ENCODE results near the gene FMN1.

The FMN1 gene

DNA sequence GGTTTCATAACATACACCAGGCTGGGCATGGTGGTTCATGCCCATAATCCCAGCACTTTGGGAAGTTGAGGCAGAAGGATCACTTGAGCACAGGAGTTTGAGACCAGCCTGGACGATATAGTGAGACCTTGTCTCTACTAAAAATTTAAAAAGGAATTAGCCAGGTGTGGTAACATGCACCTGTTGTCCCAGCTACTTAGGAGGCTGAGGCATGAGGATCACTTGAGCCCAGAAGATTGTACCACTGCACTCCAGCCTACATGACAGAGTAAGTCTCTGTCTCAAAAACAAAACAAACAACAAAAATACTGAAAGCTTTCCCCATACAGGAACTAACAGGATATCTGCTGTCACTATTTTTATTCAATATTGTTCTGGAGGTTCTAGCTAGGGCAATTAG, 455.8 kb downstream of the FMN1 start:
- DNase-seq: no peak

DNA sequence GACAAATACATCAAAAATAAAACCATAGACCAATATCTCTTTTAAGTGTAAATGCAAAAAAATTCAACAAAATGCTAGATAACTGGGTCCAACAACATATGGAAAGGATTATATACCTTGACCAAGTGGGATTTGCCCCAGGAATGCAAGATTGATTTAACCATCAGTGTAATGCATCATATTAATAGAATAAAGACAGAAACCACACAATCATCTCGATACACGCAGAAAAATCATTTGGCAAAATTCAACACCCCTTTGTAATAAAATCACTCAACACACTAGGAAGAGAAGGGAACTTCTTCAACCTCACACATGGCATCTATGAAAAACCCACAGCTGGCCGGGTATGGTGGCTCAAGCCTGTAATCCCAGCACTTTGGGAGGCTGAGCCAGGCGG, 457.2 kb downstream of the FMN1 start:
- no peak for DNase-seq

DNA sequence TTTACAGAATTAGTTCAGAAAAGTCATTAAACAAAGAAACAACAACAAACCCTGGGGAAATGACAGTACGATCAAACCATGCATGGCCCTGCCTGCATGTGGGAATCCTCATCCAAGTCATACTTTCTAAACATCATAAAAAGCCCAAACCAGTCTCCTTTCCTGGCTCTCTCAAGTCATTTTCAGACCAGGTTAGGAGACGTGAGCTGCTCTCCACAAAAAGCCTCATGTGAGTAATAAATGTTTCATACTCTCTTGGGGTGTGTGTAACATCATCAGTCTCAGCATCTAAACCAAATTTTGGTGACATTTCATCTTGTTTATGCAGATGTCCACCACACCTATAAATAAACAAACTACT, 457.8 kb downstream of the FMN1 start:
- no peak for DNase-seq

DNA sequence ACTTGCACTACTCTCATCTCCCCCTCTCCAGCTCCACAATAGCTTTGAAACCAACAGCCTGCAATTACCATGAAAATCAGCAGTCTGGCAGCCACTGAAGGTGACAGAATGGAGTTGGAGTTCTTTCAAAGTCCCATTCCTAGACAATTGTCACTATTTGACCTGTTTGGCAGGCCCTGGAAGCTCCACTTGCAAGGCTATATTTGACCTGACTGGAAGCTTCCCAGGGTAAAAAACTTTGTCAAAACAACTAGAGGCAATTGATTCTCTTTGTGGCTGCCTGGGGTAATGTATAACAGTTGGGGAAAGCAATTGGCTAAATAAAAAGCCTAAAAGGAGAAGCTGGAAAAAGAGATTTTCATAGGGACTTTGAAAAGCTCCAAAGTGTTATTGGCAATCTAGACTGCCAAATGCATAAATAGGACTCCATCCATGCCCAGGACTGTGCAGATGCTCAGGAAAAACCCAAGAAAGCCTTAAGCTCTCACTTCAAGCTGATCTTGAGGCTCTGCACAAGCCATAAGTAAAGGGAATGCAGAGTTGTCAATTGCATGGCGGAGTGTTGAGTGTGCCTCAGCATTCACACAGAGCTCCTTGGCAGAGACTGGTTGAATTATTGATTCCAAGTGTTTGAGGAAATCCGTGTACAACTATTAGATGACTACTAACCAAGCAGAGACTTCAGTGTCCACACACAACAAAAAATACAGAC, 458.4 kb downstream of the FMN1 start:
- no peak for DNase-seq

DNA sequence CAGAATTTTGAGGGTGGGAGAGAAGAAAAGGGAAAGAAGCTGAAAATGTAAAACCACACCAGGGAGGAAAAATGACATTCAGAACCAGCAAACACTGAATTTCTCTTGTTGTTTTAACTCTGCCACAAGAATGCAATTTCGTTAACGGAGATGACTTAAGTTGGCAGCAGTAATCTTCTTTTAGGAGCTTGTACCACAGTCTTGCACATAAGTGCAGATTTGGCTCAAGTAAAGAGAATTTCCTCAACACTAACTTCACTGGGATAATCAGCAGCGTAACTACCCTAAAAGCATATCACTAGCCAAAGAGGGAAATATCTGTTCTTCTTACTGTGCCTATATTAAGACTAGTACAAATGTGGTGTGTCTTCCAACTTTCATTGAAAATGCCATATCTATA, 461.2 kb downstream of the FMN1 start:
- DNase-seq: no peak

DNA sequence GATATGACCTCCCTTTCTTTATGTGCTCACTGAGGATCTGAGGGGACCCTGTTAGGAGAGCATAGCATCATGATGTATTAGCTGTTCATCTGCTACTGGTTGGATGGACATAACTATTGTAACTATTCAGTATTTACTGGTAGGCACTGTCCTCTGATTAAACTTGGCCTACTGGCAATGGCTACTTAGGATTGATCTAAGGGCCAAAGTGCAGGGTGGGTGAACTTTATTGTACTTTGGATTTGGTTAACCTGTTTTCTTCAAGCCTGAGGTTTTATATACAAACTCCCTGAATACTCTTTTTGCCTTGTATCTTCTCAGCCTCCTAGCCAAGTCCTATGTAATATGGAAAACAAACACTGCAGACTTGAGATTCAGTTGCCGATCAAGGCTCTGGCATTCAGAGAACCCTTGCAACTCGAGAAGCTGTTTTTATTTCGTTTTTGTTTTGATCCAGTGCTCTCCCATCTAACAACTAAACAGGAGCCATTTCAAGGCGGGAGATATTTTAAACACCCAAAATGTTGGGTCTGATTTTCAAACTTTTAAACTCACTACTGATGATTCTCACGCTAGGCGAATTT, 461.8 kb downstream of the FMN1 start:
- DNase-seq: no peak

DNA sequence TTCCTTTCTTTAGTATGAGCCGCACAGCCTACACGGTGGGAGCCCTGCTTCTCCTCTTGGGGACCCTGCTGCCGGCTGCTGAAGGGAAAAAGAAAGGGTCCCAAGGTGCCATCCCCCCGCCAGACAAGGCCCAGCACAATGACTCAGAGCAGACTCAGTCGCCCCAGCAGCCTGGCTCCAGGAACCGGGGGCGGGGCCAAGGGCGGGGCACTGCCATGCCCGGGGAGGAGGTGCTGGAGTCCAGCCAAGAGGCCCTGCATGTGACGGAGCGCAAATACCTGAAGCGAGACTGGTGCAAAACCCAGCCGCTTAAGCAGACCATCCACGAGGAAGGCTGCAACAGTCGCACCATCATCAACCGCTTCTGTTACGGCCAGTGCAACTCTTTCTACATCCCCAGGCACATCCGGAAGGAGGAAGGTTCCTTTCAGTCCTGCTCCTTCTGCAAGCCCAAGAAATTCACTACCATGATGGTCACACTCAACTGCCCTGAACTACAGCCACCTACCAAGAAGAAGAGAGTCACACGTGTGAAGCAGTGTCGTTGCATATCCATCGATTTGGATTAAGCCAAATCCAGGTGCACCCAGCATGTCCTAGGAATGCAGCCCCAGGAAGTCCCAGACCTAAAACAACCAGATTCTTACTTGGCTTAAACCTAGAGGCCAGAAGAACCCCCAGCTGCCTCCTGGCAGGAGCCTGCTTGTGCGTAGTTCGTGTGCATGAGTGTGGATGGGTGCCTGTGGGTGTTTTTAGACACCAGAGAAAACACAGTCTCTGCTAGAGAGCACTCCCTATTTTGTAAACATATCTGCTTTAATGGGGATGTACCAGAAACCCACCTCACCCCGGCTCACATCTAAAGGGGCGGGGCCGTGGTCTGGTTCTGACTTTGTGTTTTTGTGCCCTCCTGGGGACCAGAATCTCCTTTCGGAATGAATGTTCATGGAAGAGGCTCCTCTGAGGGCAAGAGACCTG, 463.5 kb downstream of the FMN1 start:
- DNase-seq: no peak

DNA sequence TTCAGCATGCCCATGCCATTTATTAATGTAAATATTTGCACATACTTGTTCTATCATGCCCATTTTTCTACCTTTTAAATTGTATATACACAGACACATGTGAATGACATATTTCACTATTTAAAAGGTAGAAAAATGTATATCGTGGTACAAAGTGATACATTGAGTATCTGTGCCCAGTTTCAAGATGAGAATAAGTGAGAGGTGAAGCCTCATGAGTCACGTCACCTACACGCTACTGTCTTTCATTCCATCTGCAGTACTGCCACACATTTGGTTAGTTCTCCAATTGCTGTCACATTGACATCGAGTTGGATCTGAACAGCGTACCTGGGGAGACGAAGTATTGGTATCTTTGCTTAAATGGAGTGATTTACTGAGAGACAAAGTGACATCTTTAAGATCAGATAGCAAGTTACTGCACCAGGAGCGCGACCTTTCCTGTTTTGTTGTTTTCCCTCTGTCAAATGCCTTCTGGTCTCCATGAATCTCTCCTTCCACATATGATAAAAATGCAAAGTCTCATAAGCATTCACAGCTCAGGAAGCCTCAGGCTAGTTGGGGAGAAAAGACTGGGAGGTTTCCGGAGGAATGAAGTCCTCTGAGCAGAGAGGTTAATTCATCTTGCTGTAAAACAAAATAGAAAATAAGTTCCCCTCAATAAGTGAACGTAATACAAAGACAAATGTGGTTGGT, 464.7 kb downstream of the FMN1 start:
- no peak for DNase-seq

DNA sequence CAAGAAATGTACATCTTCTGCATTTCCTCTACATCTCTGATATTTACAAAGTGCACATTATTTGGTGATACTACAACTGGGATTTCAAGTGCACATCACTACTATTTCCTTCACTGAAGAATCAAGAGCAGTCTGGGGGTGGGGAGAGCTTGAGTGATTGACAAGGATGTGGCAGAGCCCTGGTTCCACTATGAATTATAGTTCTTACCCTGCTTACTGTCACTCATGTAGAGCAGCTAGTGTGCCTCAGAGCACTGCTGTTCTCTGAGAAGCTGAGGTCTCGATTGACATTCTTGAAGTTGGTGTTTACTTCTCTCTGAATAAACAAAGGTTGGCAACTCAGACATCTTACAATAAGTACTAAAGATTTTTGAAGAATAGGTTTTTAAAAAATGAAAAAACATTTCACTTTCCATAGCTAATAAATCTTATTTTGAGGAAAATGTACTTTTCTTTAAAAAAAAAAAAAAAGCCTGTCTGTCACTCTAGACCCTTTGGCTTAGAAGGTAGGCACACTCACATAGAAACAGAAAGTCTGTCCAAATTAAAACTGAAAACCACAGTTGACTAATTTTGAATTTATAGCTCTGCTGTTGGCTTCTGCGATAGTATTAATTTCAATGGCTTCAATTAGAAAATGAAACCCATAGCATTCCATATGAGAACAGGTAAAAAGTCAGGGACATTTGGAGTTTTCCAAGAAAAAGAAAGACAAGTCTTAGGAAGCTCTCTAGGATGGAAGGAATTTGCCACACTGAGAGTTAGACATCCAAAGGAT, 471.2 kb downstream of the FMN1 start:
- no peak for DNase-seq

DNA sequence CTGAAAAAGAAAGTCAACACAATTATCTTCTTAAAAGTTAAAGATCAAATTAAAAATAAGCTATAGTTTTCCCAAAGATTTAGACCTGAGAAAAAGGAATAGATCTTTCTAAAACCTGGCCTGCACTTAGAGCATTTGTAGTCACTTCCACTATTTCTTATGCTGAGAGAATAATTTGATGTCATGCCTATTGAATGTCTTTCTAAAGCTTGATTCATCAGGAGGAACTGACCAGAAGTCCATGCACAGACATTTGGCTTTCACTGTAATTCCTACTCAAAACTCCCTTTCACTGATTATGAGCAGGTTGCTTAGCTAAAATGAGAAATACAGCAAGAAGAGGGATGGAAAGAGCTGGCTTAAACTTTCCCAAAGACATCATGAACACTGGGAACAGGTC, 472.4 kb downstream of the FMN1 start:
- no peak for DNase-seq

DNA sequence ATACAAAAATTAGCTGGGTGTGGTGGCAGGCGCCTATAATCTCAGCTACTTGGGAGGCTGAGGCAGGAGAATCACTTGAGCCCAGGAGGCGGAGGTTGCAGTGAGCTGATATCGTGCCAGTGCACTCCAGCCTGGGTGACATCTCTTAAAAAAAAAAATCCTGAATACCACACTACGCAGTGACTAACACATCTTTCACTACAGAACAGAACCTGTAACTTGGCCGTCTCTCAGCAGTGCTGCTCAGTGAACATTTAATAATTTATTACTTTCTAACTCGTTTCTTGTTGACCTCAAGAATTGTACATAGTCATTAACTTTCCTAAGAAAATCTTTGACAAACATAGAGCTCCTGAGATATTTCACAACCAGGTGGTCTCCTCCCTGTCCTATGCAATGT, 472.9 kb downstream of the FMN1 start:
- DNase-seq: no peak

DNA sequence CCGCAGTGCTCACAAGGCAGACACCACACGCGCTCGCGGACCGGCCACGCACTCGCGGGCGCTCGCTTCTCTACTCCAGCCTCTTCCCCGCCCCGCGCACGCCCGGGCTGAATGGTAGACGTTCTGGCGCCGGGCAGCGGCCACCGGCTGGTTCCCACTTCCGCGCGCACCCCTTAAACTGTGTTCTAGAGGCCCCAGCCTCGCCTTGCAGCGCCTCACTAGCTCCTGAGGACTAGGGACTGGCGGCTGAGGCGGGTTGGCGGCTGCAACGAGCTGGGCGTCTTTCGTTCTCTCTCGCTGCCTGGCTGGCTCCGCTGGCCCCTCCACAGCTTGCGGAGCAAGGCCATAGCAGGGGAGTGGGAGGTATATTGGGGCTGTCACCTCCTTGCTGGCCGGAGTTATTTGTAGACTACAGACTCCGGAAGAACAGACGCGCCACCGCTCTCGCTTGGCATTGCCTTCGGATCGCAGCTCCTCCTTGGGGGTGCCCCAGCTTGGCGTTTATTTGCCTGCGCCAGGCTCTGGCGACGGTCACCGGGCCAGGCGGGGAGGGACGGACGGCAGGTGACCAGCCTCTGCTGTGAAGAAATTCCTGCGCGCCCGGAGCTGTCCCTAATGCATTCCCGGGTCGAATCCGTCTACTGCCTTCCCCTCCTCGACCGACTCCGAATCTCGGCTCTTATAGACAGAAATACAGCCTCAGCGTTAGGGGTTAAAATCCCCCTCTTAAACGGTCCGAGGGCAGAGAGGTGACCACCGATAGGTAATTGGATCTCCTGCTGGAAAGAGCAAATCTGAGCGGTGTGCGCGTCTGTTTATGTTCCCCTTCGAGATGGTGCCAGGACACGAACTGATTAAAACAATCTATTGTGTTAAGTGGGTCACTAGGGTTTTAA, 475.4 kb downstream of the FMN1 start:
- DNase-seq: no peak

DNA sequence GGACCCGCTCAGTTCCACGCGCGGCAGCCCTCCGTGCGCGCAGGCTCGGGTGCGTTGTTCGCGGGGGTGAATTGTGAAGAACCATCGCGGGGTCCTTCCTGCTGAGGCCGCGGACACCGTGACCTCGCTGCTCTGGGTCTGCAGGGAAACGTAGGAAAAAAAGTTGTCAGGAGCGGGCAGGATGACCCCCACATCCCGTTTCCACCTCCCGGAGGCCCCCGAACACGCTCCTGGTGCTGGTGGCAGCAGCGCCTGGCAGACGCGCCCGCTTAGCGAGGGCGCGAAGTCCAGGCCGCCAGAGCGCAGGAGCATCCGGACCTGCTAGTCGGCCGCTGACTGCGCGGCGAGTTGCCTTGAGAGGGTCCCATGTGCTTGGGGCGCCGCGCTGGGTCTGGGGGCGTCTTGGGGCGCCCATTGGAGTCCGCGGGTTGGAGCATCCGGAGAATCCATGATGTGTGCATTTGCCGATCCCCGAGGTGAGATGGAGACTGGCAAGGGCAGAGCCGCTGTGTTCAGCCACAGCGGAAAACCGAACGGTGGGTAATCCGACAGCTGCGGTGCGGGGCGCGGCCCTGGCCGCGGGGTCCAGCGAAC, 476.2 kb downstream of the FMN1 start:
- no peak for DNase-seq

DNA sequence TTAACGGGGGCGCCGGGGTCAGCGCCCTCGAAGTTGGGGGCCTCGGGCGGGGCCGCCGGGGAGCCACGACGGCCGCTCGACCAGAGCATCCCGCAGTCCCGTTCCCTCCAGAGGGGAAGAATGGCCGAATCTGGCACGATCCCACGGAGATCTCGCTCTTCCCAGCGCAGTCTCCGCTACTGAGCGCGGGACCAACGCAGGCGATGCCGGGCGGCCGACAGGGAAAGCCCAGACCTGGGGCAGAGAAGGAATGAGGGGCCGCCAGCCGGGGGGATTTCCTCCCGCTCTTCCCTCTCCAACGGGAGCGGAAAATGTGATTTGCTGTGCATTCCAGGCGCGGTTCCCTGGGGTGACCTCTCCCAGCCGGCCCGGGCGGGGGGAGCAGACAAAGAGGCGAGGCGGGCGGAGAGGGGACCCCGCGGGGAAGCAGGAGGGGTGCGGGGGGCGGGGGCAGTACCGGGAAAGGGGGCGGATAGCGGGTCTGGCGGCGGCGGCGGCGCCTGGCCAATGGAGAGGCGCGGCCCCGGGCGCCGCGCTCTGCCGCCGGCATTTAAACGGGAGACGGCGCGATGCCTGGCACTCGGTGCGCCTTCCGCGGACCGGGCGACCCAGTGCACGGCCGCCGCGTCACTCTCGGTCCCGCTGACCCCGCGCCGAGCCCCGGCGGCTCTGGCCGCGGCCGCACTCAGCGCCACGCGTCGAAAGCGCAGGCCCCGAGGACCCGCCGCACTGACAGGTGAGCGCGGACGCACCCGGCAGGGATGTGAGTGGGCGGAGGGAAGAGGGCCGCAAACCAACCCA, 476.9 kb downstream of the FMN1 start, which contains the start of gene GREM1:
Gene GREM1 (plus strand): TSS at position 579 of the 801 bp plus-strand sequence. CDS start 12,687 bp downstream, outside the sequence.
- no peak for DNase-seq

DNA sequence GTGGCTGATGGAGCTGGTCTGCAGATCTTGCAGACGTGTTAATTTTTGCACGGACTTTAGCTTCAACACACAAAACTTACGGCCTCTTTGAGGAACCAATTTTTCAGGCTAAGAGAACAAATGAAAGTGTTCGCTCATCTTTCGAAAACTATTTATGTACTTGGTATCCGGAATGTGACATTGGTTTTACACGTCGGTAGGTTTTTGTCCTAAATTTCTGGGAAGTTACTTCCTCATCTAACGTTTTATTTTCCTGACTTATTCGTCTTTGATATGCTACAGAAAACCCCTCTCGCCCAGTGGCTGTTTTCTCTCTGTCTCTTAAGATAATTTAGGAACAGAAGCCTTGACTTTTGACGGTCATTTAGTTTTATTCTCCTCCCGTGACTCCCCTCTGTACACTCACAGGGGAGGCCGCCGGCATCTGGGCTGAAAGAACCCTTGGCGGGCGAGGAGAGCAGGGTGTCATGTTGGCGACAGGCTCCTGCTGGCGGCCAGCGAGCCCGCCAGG, 477.5 kb downstream of the FMN1 start:
- no peak for DNase-seq

DNA sequence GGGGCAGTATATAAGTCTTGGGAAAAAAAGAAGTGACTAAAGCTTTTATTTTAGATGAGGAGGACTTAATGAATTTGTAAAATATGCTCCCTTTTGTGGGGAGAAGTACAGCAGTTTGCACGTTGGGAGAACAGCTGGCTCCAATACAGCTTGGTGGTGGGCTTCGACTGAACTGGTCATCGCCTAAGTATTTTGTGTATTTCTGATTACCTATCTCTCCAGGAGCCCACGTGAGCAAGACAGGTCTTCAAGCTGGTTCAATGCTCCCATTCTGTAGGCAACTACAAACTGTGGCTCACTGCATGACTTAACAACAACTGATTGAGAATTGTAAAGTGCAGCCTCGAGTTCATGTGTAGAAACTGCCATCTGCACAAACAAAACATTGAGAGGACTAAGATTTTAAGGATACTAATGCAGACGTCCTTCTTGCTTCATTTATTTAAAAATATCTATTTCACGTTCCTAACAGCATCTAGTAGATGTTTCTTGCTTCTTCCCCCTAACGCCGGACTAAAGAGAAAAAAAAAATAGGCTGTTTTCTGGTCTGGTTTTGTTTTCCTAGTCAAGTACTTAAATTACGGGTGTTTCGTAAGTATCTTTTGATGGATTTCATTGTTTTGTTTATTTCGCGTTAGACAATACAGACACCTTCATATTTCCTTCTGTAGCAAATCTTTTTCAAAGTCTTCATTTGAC, 478.1 kb downstream of the FMN1 start:
- DNase-seq: no peak
